ENCODE results near the gene FBXW5. TPM values are rescaled to one million over a fixed set of nuclear protein-coding genes. Genes with fewer than 3 reads are reported as not detected.

FBXW5 gene
- polyA plus RNA-seq, 3 donors: 85.3 to 117 (median 92.7) TPM

- no peaks in the 10 kb centered on the region for H3K79me2 ChIP-seq (ENCODE audit: insufficient read depth, low read length)
- H4K20me1 ChIP-seq (ENCODE audit: insufficient read depth, low read length): no peaks in the 10 kb centered on the region
- no peaks in the 10 kb centered on the region for H3K36me3 ChIP-seq (replicated peaks in 1 of 2; ENCODE audit: control insufficient read depth in 1 of 2, insufficient read depth in 2 of 2, low read length in 2 of 2)
- peaks cover 22 to 35% of the 10 kb centered on the region in 2 donors for H3K4me1 ChIP-seq (ENCODE audit: control insufficient read depth in 1 of 2, insufficient read depth in 2 of 2, low read length in 2 of 2)
- peak overlapping the region; percentile 61 for H2AFZ ChIP-seq (ENCODE audit: insufficient read depth, low read depth, low read length, poor library complexity, severe bottlenecking)
- Mint-ChIP-seq H3K9me3 (peaks cover 0 to 2% (median 0%) of the 10 kb centered on the region in 7 donors), H3K4me1 (peaks cover 19% of the 10 kb centered on the region), H3K27me3 (ENCODE audit: low read depth in 3 of 3) (peaks cover 20 to 59% (median 28%) of the 10 kb centered on the region in 3 donors), H3K36me3 (no peaks in the 10 kb centered on the region), H3K27ac (no peak overlapping the region), H3K4me3 (peak overlapping the region in 1 of 2 donors; percentile 70)
- TF ChIP-seq CTCF (IDR thresholded peaks at IDR 0.05): no peak
- 2% methylated on average over 50 of the region's 78 CpGs for WGBS (ENCODE audit: insufficient coverage)
- peak; percentile 15 to 58 (median 36) for DNase-seq
- H3K27ac ChIP-seq (ENCODE audit: low read depth in 1 of 2, low read length in 2 of 2): no peak overlapping the region
- H3K4me2 ChIP-seq (replicated peaks; ENCODE audit: extremely low read depth, low read length, poor library complexity, severe bottlenecking): peak overlapping the region; percentile 78
- intact Hi-C loops (cut with micrococcal nuclease): no loop called here
- H3K27me3 ChIP-seq (ENCODE audit: control insufficient read depth in 2 of 2, insufficient read depth in 2 of 2, low read length in 2 of 2): peaks cover 0 to 22% of the 10 kb centered on the region in 2 donors
- no peak overlapping the region for H3K9ac ChIP-seq (ENCODE audit: insufficient read depth, low read length, poor library complexity, severe bottlenecking)
- peak overlapping the region in 1 of 3 experiments; percentile 67 for H3K4me3 ChIP-seq (replicated peaks in 1 of 3; ENCODE audit: low read depth in 2 of 3, low read length in 3 of 3)
- no peaks in the 10 kb centered on the region for H3K9me3 ChIP-seq (replicated peaks in 1 of 2; ENCODE audit: control insufficient read depth in 1 of 2, insufficient read depth in 1 of 2, low read length in 2 of 2)
Observed at GRCh38 chr9:136978073-136978864, 33.7 kb upstream of the FBXW5 start.

GRCh38 chr9:136977649-136978072 lies 33.1 kb upstream of the FBXW5 start:
- Histone ChIP-seq H3K4me3 (replicated peaks in 1 of 3; ENCODE audit: low read depth in 2 of 3, low read length in 3 of 3) (peak overlapping the region in 1 of 3 experiments; percentile 67), H3K27me3 (ENCODE audit: control insufficient read depth in 2 of 2, insufficient read depth in 2 of 2, low read length in 2 of 2) (peaks cover 0 to 20% of the 10 kb centered on the region in 2 donors), H3K9ac (ENCODE audit: insufficient read depth, low read length, poor library complexity, severe bottlenecking) (no peak overlapping the region), H3K9me3 (replicated peaks in 1 of 2; ENCODE audit: control insufficient read depth in 1 of 2, insufficient read depth in 1 of 2, low read length in 2 of 2) (no peaks in the 10 kb centered on the region), H2AFZ (ENCODE audit: insufficient read depth, low read depth, low read length, poor library complexity, severe bottlenecking) (peak overlapping the region; percentile 61), H3K4me1 (ENCODE audit: control insufficient read depth in 1 of 2, insufficient read depth in 2 of 2, low read length in 2 of 2) (peaks cover 22 to 35% of the 10 kb centered on the region in 2 donors), H3K27ac (ENCODE audit: low read depth in 1 of 2, low read length in 2 of 2) (no peak overlapping the region), H3K36me3 (replicated peaks in 1 of 2; ENCODE audit: control insufficient read depth in 1 of 2, insufficient read depth in 2 of 2, low read length in 2 of 2) (no peaks in the 10 kb centered on the region), H3K4me2 (replicated peaks; ENCODE audit: extremely low read depth, low read length, poor library complexity, severe bottlenecking) (peak overlapping the region; percentile 78), H4K20me1 (ENCODE audit: insufficient read depth, low read length) (no peaks in the 10 kb centered on the region), H3K79me2 (ENCODE audit: insufficient read depth, low read length) (no peaks in the 10 kb centered on the region)
- no peak for DNase-seq
- intact Hi-C loops (cut with micrococcal nuclease): no loop called here
- H3K4me1 Mint-ChIP-seq: peaks cover 19% of the 10 kb centered on the region
- H3K27me3 Mint-ChIP-seq (ENCODE audit: low read depth in 3 of 3): peaks cover 17 to 54% (median 22%) of the 10 kb centered on the region in 3 donors
- no peaks in the 10 kb centered on the region for H3K36me3 Mint-ChIP-seq
- no peak overlapping the region for H3K27ac Mint-ChIP-seq
- H3K9me3 Mint-ChIP-seq: peaks cover 0 to 2% (median 0%) of the 10 kb centered on the region in 7 donors
- no peak for TF ChIP-seq CTCF (IDR thresholded peaks at IDR 0.05)
- peak overlapping the region; percentile 9 to 70 for H3K4me3 Mint-ChIP-seq
- 43% methylated on average over 31 of the region's 33 CpGs for WGBS (ENCODE audit: insufficient coverage)
